ENCODE data around the gene VWA5B2. TPM values are rescaled to one million over a fixed set of nuclear protein-coding genes. Genes with fewer than 3 reads are reported as not detected.

VWA5B2 gene
- total RNA-seq, 4 donors from 2014 or later = 0.19 to 0.47 TPM; not detected in 2

DNA sequence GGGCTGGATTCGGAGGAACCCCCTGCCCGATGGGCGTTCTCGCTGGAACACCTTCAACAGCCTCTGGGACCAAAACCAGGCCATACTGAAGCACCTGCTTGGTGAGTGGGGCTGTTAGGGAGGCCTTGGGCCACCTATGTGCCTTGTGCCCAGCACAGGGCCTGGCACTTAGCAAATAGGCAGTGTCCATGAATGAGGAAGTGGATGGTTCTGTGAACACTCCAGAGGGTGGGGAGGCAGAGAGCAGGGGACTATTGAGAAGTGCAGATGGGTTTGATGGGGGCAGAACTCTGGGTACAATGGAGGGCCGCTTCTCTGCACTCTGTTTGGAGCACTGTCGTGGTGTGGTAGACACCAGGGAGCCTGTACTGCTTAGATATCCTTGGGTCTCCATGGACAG lies 48.0 kb downstream of the VWA5B2 start:
- no peak for ATAC-seq (ENCODE audit: low FRiP score)
- no peak for DNase-seq (ENCODE audit: low spot score)
- TF ChIP-seq, protein P1, sequence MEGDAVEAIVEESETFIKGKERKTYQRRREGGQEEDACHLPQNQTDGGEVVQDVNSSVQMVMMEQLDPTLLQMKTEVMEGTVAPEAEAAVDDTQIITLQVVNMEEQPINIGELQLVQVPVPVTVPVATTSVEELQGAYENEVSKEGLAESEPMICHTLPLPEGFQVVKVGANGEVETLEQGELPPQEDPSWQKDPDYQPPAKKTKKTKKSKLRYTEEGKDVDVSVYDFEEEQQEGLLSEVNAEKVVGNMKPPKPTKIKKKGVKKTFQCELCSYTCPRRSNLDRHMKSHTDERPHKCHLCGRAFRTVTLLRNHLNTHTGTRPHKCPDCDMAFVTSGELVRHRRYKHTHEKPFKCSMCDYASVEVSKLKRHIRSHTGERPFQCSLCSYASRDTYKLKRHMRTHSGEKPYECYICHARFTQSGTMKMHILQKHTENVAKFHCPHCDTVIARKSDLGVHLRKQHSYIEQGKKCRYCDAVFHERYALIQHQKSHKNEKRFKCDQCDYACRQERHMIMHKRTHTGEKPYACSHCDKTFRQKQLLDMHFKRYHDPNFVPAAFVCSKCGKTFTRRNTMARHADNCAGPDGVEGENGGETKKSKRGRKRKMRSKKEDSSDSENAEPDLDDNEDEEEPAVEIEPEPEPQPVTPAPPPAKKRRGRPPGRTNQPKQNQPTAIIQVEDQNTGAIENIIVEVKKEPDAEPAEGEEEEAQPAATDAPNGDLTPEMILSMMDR (IDR thresholded peaks at IDR 0.05) = no peak

DNA sequence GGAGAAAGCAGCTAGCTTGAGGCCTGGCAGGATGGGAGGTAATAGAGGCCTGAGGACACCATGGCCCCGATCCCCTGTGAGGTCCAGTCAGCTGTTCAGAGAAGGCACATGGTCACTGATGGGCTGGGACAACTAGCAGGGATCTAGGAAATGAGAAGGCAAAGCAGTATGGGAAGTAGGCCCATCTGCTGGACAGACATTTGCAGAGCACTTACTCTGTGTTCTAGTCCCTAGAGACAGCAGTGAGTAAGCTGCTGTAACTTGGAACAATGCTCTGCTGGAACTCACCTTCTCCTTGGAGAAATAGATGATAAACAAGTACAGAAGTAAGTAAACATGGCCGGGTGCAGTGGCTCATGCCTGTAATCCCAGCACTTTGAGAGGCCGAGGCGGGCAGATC lies 53.6 kb downstream of the VWA5B2 start:
- ATAC-seq (ENCODE audit: low FRiP score) (no peak), DNase-seq (ENCODE audit: low spot score) (no peak)
- TF ChIP-seq, protein P1 (IDR thresholded peaks at IDR 0.05) = no peak

DNA sequence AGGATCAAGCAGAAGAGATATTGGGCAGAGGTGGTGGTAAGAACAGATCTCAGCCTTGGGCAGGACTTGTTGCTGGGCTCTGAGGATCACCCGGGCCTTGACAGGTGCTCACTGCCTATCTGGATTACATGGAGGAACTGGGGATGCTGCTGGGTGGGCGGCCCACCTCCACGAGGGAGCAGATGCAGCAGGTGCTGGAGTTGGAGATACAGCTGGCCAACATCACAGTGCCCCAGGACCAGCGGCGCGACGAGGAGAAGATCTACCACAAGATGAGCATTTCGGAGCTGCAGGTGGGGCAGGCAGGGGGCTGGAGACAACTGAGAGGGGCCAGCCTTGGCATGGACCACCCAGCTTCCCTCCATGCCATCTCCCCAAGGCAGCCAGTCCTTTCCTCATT lies 54.3 kb downstream of the VWA5B2 start:
- DNase-seq (ENCODE audit: low spot score) (no peak), ATAC-seq (ENCODE audit: low FRiP score) (no peak)
- TF ChIP-seq, protein P1 (IDR thresholded peaks at IDR 0.05) = no peak

DNA sequence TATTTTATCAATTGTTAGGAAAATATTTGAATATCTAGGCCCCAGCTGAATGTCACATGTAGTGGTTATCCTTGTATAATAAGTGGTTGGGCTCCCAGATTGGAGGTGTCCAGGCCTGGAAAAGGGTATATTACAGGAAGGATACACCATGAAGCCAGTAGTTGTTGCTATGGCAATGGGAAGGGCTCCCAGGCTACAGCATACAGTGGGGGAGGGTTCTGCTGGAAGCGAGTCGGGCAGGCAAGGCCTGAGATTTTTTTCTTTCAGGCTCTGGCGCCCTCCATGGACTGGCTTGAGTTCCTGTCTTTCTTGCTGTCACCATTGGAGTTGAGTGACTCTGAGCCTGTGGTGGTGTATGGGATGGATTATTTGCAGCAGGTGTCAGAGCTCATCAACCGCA lies 55.3 kb downstream of the VWA5B2 start:
- ATAC-seq (ENCODE audit: low FRiP score) (no peak), DNase-seq (ENCODE audit: low spot score) (no peak)
- TF ChIP-seq, protein P1 (IDR thresholded peaks at IDR 0.05) = no peak

DNA sequence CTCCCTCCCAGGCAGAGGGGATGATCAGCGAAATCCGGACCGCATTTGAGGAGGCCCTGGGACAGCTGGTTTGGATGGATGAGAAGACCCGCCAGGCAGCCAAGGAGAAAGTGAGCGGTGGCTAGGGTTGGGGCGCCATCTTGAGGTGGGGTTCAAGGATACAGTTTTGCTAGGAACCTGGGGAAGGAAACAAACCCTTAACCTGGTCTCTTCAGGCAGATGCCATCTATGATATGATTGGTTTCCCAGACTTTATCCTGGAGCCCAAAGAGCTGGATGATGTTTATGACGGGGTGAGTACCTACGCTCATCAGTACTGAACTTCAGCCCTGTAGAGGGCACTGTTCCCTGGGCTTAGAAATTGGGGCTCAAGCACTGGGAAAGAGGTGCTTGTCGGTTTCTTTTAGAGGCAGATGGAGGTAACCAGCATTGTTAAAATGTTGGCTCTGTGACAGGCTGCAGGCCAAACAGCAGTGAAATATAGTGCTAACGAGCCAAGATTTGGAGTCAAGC lies 60.1 kb downstream of the VWA5B2 start:
- no peak for DNase-seq (ENCODE audit: low spot score)
- no peak for ATAC-seq (ENCODE audit: low FRiP score)
- TF ChIP-seq, protein P1 (IDR thresholded peaks at IDR 0.05) = no peak

DNA sequence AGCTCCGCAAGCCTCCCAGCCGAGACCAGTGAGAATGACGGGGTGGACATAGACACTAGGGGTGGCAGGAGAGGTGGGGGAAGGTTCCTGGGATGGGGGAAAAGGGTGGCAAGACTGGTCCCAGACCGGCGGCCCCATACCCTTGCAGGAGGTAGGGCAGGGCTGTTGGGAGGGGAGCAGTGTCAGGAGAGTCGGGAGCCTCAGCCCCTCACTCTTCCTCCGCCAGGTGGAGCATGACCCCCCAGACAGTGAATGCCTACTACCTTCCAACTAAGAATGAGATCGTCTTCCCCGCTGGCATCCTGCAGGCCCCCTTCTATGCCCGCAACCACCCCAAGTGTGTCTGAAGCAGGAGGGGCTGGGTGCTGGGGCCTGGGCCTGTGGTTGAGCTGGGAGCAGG lies 60.9 kb downstream of the VWA5B2 start:
- TF ChIP-seq, protein P1 (IDR thresholded peaks at IDR 0.05) = no peak

DNA sequence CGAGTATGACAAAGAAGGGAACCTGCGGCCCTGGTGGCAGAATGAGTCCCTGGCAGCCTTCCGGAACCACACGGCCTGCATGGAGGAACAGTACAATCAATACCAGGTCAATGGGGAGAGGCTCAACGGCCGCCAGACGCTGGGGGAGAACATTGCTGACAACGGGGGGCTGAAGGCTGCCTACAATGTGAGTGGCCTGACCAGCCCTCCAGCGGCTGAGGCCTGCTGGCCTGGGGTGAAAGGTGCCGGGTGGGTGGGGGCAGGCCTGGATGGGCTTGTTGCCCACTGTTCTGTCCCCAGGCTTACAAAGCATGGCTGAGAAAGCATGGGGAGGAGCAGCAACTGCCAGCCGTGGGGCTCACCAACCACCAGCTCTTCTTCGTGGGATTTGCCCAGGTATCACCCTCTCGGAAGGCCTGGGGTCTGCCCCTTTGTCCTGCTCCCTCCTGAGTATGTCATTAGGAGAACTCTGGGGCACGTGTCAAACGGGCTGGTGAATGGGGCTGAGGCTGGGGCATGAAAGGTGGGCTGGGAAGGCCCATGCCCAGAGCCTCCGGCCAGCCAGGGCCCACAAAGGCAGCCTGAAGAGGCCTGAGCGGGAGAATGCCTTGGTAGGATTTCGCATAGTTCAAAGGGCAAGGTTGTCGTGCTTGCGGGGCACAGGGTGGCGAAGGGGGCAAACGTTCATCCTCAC lies 61.8 kb downstream of the VWA5B2 start:
- ATAC-seq (ENCODE audit: low FRiP score) = no peak

More for the DNA sequence above, 60.9 kb downstream of the VWA5B2 start:
- DNase-seq (ENCODE audit: low spot score) (no peak), ATAC-seq (ENCODE audit: low FRiP score) (no peak)

More for the DNA sequence above, 61.8 kb downstream of the VWA5B2 start:
- TF ChIP-seq, protein P1 (IDR thresholded peaks at IDR 0.05) = no peak
- no peak for DNase-seq (ENCODE audit: low spot score)

All from omental fat pad (tissue), 4 donors.